K562 (cell line): ENCODE data around the gene COL6A1.
"Not testable (repeated sequence)": the region's sequence is repeated elsewhere in the genome, so short reads cannot be mapped to it uniquely, and the experiment has no call there.

ENCODE experiments used
- EZH2 ChIP-seq: IDR thresholded peaks from 2 replicates; pipeline ENCODE4 v1.6.1; 2012; ENCODE audit warnings: low read depth, mild to moderate bottlenecking, inconsistent platforms, low read length, borderline replicate concordance
- FOS ChIP-seq: IDR thresholded peaks from 3 replicates; pipeline ENCODE4 v1.6.1; 2011; ENCODE audit not compliant: insufficient read length; ENCODE audit errors: extremely low read depth
- HDAC2 ChIP-seq: fragments of 450-650 bp; IDR thresholded peaks from 2 replicates; pipeline ENCODE4 v1.6.1; 2016; ENCODE audit warnings: mild to moderate bottlenecking
- LEF1 ChIP-seq: fragments of 450-650 bp; IDR thresholded peaks from 2 replicates; pipeline ENCODE4 v1.6.1; 2016; ENCODE audit warnings: mild to moderate bottlenecking
- POLR3A ChIP-seq: IDR thresholded peaks from 2 replicates; pipeline ENCODE4 v1.6.1; 2011; ENCODE audit warnings: borderline replicate concordance, mild to moderate bottlenecking, moderate library complexity; ENCODE audit not compliant: insufficient read length, insufficient read depth; ENCODE audit errors: extremely low read depth
- RFX5 ChIP-seq: IDR thresholded peaks from 2 replicates; pipeline ENCODE4 v1.6.1; 2011; ENCODE audit warnings: low read depth, mild to moderate bottlenecking, improper control_type of control experiment, low read length
- RUNX1 ChIP-seq: sonication (generic); IDR thresholded peaks from 2 replicates; pipeline ENCODE4 v1.6.1; 2016; ENCODE audit warnings: antibody characterized with exemption, low read depth
- ZKSCAN3 ChIP-seq: fragments of 250-450 bp; sonication (Bioruptor Pico); IDR thresholded peaks from 2 replicates; pipeline ENCODE4 v1.4.0; 2020
- ZNF354B ChIP-seq: fragments of 250-450 bp; sonication (Bioruptor Pico); IDR thresholded peaks from 2 replicates; pipeline ENCODE4 v1.4.0; 2020
- TF ChIP-seq, protein P1 (sequence below): fragments of 250-450 bp; sonication (Bioruptor Pico); IDR thresholded peaks from 2 replicates; pipeline ENCODE4 v1.8.0; 2021; ENCODE audit warnings: mild to moderate bottlenecking, moderate library complexity
- TF ChIP-seq, protein P2 (sequence below): fragments of 250-450 bp; sonication (Bioruptor Pico); IDR thresholded peaks from 2 replicates; pipeline ENCODE4 v1.4.0; 2020; ENCODE audit warnings: mild to moderate bottlenecking
- TF ChIP-seq, protein P3 (sequence below), 2 experiments: fragments of 150-350 bp in 1 of 2; IDR thresholded peaks; 2 replicates each; pipeline ENCODE4 v1.6.1; 2012 to 2016; ENCODE audit warnings: low read depth in 2 of 2, low read length in 2 of 2, mild to moderate bottlenecking in 1 of 2, moderate library complexity in 1 of 2
- TF ChIP-seq, protein P4 (sequence below), 3 experiments: fragments of 200-800 bp in 1 of 3; fragments of 250-450 bp in 1 of 3; fragments of 450-650 bp in 1 of 3; sonication (Bioruptor Pico) in 1 of 3; sonication (Bioruptor generic) in 1 of 3; formaldehyde crosslinking in 1 of 3; IDR thresholded peaks; 2 replicates each; pipeline versions ENCODE4 v1.6.1 to v1.8.0; 2016 to 2022; ENCODE audit warnings: mild to moderate bottlenecking in 2 of 3, missing genetic modification characterization in 2 of 3, missing compliant biosample characterization in 1 of 3, moderate library complexity in 1 of 3
- TF ChIP-seq, protein P5 (sequence below), 3 experiments: IDR thresholded peaks in 2 of 3; conservative IDR thresholded peaks in 1 of 3; 2 replicates each; pipeline ENCODE4 v1.5.1; 2011 to 2012; ENCODE audit warnings: low read length in 3 of 3, mild to moderate bottlenecking in 3 of 3, control low read depth in 2 of 3, improper control_type of control experiment in 1 of 3, inconsistent platforms in 1 of 3, low read depth in 1 of 3, mixed read lengths in 1 of 3, moderate library complexity in 1 of 3; ENCODE audit not compliant: insufficient read depth in 2 of 3

DNA sequence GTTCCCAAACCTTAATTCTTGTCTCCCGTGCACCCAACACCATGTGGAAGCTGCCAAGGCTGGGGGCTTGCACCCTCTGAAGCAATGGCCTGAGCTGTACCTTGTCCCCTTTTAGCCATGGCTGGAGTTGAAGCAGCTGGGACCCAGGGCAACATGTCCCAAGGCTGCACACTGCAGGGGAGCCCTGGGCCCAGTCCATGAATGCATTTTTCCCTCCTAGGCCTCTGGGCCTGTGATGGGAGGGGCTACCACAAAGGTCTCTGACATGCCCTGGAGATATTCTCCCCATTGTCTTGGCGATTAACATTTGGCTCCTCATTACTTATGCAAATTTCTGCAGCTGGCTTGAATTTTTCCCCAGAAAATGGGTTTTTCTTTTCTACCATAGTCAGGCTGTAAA, 20.2 kb upstream of the COL6A1 start:
- not testable (repeated sequence) for TF ChIP-seq ZKSCAN3 (CRISPR knock-in tag); EZH2; POLR3A; ZNF354B; HDAC2; LEF1; RUNX1; FOS; RFX5
- TF ChIP-seq, protein P1, sequence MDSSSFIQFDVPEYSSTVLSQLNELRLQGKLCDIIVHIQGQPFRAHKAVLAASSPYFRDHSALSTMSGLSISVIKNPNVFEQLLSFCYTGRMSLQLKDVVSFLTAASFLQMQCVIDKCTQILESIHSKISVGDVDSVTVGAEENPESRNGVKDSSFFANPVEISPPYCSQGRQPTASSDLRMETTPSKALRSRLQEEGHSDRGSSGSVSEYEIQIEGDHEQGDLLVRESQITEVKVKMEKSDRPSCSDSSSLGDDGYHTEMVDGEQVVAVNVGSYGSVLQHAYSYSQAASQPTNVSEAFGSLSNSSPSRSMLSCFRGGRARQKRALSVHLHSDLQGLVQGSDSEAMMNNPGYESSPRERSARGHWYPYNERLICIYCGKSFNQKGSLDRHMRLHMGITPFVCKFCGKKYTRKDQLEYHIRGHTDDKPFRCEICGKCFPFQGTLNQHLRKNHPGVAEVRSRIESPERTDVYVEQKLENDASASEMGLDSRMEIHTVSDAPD = not testable (repeated sequence)
- TF ChIP-seq, protein P2, sequence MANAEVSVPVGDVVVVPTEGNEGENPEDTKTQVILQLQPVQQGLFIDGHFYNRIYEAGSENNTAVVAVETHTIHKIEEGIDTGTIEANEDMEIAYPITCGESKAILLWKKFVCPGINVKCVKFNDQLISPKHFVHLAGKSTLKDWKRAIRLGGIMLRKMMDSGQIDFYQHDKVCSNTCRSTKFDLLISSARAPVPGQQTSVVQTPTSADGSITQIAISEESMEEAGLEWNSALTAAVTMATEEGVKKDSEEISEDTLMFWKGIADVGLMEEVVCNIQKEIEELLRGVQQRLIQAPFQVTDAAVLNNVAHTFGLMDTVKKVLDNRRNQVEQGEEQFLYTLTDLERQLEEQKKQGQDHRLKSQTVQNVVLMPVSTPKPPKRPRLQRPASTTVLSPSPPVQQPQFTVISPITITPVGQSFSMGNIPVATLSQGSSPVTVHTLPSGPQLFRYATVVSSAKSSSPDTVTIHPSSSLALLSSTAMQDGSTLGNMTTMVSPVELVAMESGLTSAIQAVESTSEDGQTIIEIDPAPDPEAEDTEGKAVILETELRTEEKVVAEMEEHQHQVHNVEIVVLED (CRISPR knock-in tag) = not testable (repeated sequence)
- TF ChIP-seq, protein P3, sequence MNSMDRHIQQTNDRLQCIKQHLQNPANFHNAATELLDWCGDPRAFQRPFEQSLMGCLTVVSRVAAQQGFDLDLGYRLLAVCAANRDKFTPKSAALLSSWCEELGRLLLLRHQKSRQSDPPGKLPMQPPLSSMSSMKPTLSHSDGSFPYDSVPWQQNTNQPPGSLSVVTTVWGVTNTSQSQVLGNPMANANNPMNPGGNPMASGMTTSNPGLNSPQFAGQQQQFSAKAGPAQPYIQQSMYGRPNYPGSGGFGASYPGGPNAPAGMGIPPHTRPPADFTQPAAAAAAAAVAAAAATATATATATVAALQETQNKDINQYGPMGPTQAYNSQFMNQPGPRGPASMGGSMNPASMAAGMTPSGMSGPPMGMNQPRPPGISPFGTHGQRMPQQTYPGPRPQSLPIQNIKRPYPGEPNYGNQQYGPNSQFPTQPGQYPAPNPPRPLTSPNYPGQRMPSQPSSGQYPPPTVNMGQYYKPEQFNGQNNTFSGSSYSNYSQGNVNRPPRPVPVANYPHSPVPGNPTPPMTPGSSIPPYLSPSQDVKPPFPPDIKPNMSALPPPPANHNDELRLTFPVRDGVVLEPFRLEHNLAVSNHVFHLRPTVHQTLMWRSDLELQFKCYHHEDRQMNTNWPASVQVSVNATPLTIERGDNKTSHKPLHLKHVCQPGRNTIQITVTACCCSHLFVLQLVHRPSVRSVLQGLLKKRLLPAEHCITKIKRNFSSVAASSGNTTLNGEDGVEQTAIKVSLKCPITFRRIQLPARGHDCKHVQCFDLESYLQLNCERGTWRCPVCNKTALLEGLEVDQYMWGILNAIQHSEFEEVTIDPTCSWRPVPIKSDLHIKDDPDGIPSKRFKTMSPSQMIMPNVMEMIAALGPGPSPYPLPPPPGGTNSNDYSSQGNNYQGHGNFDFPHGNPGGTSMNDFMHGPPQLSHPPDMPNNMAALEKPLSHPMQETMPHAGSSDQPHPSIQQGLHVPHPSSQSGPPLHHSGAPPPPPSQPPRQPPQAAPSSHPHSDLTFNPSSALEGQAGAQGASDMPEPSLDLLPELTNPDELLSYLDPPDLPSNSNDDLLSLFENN (IDR thresholded peaks at IDR 0.05; ENCODE audit: low read depth in 2 of 2, low read length in 2 of 2) = not testable (repeated sequence)
- TF ChIP-seq, protein P4, sequence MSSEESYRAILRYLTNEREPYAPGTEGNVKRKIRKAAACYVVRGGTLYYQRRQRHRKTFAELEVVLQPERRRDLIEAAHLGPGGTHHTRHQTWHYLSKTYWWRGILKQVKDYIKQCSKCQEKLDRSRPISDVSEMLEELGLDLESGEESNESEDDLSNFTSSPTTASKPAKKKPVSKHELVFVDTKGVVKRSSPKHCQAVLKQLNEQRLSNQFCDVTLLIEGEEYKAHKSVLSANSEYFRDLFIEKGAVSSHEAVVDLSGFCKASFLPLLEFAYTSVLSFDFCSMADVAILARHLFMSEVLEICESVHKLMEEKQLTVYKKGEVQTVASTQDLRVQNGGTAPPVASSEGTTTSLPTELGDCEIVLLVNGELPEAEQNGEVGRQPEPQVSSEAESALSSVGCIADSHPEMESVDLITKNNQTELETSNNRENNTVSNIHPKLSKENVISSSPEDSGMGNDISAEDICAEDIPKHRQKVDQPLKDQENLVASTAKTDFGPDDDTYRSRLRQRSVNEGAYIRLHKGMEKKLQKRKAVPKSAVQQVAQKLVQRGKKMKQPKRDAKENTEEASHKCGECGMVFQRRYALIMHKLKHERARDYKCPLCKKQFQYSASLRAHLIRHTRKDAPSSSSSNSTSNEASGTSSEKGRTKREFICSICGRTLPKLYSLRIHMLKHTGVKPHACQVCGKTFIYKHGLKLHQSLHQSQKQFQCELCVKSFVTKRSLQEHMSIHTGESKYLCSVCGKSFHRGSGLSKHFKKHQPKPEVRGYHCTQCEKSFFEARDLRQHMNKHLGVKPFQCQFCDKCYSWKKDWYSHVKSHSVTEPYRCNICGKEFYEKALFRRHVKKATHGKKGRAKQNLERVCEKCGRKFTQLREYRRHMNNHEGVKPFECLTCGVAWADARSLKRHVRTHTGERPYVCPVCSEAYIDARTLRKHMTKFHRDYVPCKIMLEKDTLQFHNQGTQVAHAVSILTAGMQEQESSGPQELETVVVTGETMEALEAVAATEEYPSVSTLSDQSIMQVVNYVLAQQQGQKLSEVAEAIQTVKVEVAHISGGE (CRISPR knock-in tag; IDR thresholded peaks at IDR 0.05) = not testable (repeated sequence)
- TF ChIP-seq, protein P5, sequence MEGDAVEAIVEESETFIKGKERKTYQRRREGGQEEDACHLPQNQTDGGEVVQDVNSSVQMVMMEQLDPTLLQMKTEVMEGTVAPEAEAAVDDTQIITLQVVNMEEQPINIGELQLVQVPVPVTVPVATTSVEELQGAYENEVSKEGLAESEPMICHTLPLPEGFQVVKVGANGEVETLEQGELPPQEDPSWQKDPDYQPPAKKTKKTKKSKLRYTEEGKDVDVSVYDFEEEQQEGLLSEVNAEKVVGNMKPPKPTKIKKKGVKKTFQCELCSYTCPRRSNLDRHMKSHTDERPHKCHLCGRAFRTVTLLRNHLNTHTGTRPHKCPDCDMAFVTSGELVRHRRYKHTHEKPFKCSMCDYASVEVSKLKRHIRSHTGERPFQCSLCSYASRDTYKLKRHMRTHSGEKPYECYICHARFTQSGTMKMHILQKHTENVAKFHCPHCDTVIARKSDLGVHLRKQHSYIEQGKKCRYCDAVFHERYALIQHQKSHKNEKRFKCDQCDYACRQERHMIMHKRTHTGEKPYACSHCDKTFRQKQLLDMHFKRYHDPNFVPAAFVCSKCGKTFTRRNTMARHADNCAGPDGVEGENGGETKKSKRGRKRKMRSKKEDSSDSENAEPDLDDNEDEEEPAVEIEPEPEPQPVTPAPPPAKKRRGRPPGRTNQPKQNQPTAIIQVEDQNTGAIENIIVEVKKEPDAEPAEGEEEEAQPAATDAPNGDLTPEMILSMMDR (IDR thresholded peaks at IDR 0.05 in 2 of 3, conservative IDR thresholded peaks at IDR 0.05 in 1 of 3; ENCODE audit: insufficient read depth in 2 of 3, low read depth in 1 of 3, low read length in 3 of 3) = not testable (repeated sequence)
